Immature natural killer cell (primary cell): ENCODE measurements around the gene RDH8. TPM values are rescaled to one million over a fixed set of nuclear protein-coding genes. Genes with fewer than 3 reads are reported as not detected.

ENCODE experiments used
- DNase-seq, 3 donors: peaks; one replicate each; pipeline ENCODE4 v3.0.0; 2022; ENCODE audit warnings: mixed read lengths in 1 of 3
- H3K27ac Mint-ChIP-seq, 6 donors: one replicate each; pipeline ENCODE4 v1.8.0; 2020; ENCODE audit warnings: mixed read lengths in 6 of 6, mild to moderate bottlenecking in 5 of 6, inconsistent platforms in 4 of 6, moderate library complexity in 3 of 6
- H3K27me3 Mint-ChIP-seq, 3 donors: one replicate each; pipeline ENCODE4 v1.8.0; 2020 to 2021; ENCODE audit warnings: low read depth in 3 of 3, mild to moderate bottlenecking in 3 of 3, mixed read lengths in 3 of 3, moderate library complexity in 3 of 3, inconsistent platforms in 1 of 3
- H3K36me3 Mint-ChIP-seq, 3 donors: one replicate each; pipeline ENCODE4 v1.8.0; 2020; ENCODE audit warnings: mixed read lengths in 3 of 3, inconsistent platforms in 2 of 3, mild to moderate bottlenecking in 2 of 3
- H3K4me1 Mint-ChIP-seq, 2 donors: one replicate each; pipeline ENCODE4 v1.8.0; 2020; ENCODE audit warnings: inconsistent platforms in 2 of 2, mild to moderate bottlenecking in 2 of 2, mixed read lengths in 2 of 2, moderate library complexity in 1 of 2
- H3K4me3 Mint-ChIP-seq, 5 donors: one replicate each; pipeline ENCODE4 v1.8.0; 2020; ENCODE audit warnings: mild to moderate bottlenecking in 5 of 5, mixed read lengths in 5 of 5, inconsistent platforms in 3 of 5, moderate library complexity in 3 of 5
- H3K9me3 Mint-ChIP-seq, 6 donors: one replicate each; pipeline ENCODE4 v1.8.0; 2020; ENCODE audit warnings: mild to moderate bottlenecking in 6 of 6, mixed read lengths in 6 of 6, inconsistent platforms in 4 of 6, moderate library complexity in 3 of 6
- polyA plus RNA-seq, 3 donors: library from polyadenylated mRNA; unstranded; fragments of 300-500 nt; fragmentation: Illumina TruSeq; gene quantifications; one replicate each; pipeline ENCODE4 v1.2.3, GENCODE V29; 2021

RDH8 gene
- polyA plus RNA-seq, 3 donors from 2014 or later, result not detected

DNA sequence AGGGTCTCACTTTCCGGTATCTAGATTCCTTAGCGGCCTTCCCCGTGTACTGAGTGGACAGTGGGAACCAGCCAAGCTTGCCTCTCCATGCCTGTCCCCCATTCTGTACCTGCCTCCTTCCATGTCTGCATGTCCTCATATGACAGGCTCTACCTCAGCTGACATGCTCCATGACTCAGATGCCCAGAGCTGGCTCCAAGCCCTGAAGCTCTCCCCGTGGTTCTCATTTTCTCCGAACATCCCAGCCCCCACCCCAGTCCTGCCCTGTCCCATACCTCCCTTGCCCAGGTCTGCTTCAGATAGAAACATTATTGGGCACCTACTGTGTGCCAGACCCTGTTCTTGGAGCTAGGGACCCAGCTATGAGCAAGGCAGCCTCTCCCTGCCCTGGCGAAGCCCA lies 55.8 kb downstream of the RDH8 start:
- Mint-ChIP-seq H3K27me3 (peaks cover 1 to 6% (median 2%) of the 10 kb centered on the region in 3 donors), H3K4me3 (no peak overlapping the region), H3K4me1 (peaks cover 0 to 12% of the 10 kb centered on the region in 2 donors), H3K9me3 (peaks cover 0 to under 1% (median 0%) of the 10 kb centered on the region in 6 donors), H3K27ac (no peak overlapping the region), H3K36me3 (no peaks in the 10 kb centered on the region)
- no peak for DNase-seq

DNA sequence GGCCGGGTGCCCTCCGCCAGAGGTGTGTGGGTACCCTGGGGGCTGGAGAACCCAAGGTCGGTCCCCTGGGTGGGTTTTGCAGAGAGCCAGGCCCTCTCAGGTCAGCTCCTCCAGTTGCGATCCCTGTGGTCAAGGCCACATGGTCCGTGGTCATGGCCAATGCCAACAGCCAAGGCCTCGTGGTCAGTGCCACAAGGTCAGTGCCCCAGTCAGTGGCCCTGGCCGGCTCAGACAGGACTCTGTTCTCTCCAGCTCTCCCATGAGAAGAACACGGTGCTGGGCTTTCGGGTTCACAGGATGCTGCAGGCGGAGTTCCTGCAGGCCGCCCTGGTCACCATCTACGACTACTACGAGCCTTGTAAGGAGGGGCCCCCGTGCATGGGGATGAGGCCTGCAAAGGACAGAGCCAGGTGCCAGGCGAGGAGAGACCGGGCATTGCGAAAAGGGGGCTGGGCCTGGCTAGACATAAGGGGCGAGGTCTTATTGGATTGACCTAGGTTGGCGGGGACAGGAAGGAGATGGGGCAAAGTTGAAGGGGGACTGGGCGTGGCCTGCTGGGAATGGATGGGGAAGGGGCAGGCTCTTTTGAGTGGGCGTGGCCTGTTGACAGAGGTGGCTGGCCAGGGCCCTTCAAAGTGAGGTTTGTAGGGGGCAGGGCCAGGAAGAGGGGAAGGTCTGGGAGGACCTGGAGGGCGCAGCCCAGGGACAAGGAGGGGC lies 57.6 kb downstream of the RDH8 start:
- H3K4me3 Mint-ChIP-seq, result no peak overlapping the region
- H3K36me3 Mint-ChIP-seq, result no peaks in the 10 kb centered on the region
- H3K27ac Mint-ChIP-seq, result no peak overlapping the region

More for the DNA sequence above, 57.6 kb downstream of the RDH8 start:
- Mint-ChIP-seq H3K9me3 (peaks cover 0 to 2% (median 0%) of the 10 kb centered on the region in 6 donors), H3K4me1 (peaks cover 0 to 13% of the 10 kb centered on the region in 2 donors), H3K27me3 (peaks cover 0 to 6% (median 4%) of the 10 kb centered on the region in 3 donors)
- no peak for DNase-seq

Other genes with a start within 250 kb of the RDH8 start
- gene ZNF846, start 244.7 kb upstream of the RDH8 start, polyA plus RNA-seq, result 1 to 10 TPM; 4.5 to 7.4 (median 6.1) TPM
- 10 to 100 TPM; 12.2 to 17.2 (median 14.2) TPM for gene FBXL12, start 194.4 kb upstream of the RDH8 start, polyA plus RNA-seq
- gene UBL5, start 185.6 kb upstream of the RDH8 start, polyA plus RNA-seq, result 1,000 to 10,000 TPM in 1 of 3 donors, 100 to 1,000 TPM in 2; 610 to 1,222 (median 775) TPM
- 100 to 1,000 TPM; 143 to 227 (median 183) TPM for gene PIN1, start 178.2 kb upstream of the RDH8 start, polyA plus RNA-seq
- 1 to 10 TPM; 1.9 to 3.7 (median 3.7) TPM for gene OLFM2, start 77.0 kb upstream of the RDH8 start, polyA plus RNA-seq
- not detected for gene COL5A3, start 3.0 kb upstream of the RDH8 start, polyA plus RNA-seq
- gene SHFL, start 72.8 kb downstream of the RDH8 start, polyA plus RNA-seq, result 10 to 100 TPM; 39.4 to 78.4 (median 44.2) TPM
- gene ANGPTL6, start 89.2 kb downstream of the RDH8 start, polyA plus RNA-seq, result 1 to 10 TPM in 2 of 3 donors, under 1 TPM in 1; 0.53 to 1.9 (median 1.2) TPM
- 10 to 100 TPM; 12.1 to 44.8 (median 18.4) TPM for gene PPAN, start 92.9 kb downstream of the RDH8 start, polyA plus RNA-seq
- 10 to 100 TPM in 1 of 3 donors, 1 to 10 TPM in 2; 2.6 to 26.7 (median 6.9) TPM for gene P2RY11, start 98.2 kb downstream of the RDH8 start, polyA plus RNA-seq
- 100 to 1,000 TPM; 334 to 509 (median 485) TPM for gene EIF3G, start 106.4 kb downstream of the RDH8 start, polyA plus RNA-seq
- gene DNMT1, start 181.5 kb downstream of the RDH8 start, polyA plus RNA-seq, result 100 to 1,000 TPM in 1 of 3 donors, 10 to 100 TPM in 2; 21.8 to 162 (median 43.3) TPM
- 1 to 10 TPM in 2 of 3 donors, under 1 TPM in 1; 0.79 to 2.7 (median 1.4) TPM for gene S1PR2, start 217.8 kb downstream of the RDH8 start, polyA plus RNA-seq
- gene MRPL4, start 238.7 kb downstream of the RDH8 start, polyA plus RNA-seq, result 10 to 100 TPM; 24.3 to 42.6 (median 27.1) TPM